Superior temporal gyrus (tissue), 1 donor: ENCODE data around the gene SYNGR3.

ENCODE experiments used
- DNase-seq: peaks from one replicate; pipeline ENCODE4 v3.0.0-alpha.2; 2016; ENCODE audit errors: extremely low spot score

The SYNGR3 gene

DNA sequence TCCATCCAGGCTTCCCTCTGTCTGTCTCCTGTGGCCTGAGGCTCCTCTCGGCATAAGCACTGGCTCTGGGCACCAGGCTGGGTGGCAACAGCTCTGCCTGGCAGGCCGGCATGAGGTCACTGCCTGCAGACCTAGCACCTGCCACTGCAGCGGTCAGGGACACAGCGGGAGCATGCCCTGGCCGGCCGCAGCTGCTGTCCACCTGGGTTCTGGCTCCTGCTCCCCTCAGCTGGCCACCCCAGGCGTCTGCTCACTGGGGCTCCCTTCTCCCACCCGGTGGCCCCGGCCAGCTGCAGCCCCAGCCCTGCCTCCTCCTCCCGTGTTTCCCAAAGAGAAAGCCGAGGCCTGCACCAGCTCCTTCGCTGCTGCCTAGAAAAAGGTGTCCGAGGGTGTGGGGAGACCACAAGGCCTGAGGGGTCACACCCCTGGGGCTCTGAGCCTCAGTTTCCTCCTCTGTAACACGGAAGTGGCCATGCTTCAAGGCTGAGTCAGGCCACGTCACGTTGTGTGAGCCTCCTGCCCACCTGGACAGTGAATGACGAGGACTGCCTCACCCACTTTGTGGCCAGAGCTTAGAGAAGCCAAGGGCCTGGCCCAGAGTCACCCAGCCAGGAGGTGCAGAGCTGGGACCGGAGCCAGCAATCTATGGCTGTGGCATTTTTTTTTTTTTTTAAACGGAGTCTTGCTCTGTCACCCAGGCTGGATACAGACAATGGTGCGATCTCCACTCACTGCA is 51.2 kb downstream of the SYNGR3 start:
- no peak for DNase-seq

GRCh38 chr16:2042171-2042985 is 52.6 kb downstream of the SYNGR3 start:
- DNase-seq: no peak

GRCh38 chr16:2042986-2043666 is 53.4 kb downstream of the SYNGR3 start:
- DNase-seq: no peak
